ENCODE data around the gene CADM2.

Gene CADM2

DNA sequence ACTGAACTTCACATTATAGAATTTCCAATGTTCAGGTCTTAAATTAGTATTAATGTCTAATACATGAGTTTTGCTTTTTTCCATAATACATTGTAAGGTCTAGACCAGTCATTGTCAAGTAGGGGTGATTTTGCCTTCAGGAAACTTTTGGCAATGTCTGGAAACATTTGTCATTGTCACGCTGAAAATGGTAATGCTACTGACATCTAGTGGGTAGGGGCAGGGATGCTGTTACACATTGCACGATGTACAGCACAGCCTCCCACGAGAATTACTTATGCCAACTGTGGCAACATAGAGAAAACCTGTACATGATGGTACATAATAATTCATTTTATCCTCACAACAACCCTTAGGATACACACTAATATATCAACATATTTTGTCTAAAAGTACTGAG, 384.1 kb downstream of the CADM2 start:
- no peak for DNase-seq

DNA sequence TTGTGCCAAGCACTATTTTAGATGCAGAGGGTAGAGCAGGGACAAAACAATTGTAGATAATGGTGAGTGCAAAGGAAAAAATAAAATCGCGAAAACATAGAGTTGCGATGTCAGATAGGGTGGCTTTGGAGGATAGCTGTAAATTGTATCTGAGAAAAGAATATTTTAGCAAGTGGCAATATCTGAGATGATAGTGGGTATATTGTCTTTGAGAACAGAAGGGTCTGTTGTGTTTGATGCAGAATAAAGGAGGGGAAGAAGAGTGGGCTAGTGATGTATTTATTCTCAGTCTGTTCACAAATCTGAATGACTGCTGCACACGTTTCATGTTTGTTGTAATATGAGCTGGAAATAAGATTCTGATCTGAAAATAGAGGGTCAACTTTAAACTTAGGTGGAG, 396.8 kb downstream of the CADM2 start:
- DNase-seq: no peak

DNA sequence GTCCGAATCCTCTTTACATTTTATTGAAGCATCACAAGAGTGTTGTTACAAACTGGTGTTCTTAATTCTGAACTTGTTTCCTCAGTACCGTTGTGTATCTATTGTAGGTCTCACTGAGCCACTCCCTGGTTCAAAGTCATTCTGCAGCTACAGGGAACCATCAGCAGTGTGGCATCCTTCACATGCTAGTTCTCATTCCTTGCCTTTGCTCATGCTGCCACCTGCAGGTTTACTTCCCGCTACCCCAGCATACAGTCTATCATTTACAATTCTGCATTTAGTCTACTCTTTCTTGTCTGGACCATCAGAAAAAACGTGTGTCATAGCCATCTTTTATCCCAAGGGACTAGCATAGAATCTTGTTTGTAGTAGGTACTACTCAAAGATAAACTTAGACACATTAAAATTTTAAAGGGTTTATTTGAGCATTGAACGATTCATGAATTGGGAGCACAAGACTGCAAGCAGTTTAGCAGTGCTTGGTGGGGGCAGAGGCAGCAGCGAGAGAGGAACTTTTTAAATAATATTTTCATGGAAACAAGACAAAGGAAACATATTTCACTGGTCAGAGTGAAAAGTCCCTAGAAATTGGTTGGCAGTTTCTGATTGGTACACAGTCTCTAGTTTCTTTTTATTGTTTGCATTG, 402.1 kb downstream of the CADM2 start:
- no peak for DNase-seq

DNA sequence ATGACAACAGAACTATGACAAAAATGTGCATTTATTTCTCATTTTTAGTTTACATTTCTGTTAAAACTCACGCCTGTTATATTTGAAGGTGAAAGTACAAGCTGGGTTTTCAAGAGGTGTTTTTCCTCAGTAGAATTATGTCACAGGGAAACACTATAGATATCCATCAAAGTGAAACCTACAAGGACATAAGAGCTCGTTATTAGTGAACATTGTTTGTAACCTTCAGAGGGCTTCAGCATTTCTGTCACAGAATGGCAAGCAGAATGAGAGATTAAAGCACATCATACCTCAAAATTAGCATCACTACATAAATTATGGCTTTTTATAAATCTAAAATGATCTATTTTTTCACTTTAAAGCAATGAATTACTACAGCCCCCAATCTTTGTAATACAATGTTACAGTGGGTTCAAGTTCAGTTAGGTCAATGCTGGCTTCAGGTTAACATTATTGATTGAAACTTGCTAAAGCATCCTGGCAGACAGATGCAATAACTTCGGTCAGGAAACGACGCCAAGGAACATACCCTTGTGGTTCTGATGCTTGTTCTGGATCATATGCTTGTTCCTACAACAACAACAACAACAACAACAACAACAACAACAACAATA, 405.6 kb downstream of the CADM2 start:
- no peak for DNase-seq

DNA sequence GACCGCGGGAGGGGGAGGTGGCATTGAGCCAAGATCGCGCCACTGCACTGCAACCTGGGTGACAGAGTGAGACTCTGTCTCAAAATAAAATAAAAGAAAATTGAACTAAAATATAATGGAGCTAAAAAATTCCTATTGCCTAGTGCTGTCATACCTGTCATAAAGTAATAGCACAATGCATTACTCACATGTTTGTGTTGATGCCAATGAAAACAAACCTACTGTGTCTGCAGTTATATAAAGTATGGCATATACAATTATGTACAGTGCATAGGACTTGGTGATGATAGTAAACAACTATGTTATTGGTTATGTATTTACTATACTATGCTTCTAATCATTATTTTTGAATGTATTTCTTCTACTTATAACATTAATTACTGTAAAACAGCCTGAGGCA, 411.6 kb downstream of the CADM2 start:
- no peak for DNase-seq

DNA sequence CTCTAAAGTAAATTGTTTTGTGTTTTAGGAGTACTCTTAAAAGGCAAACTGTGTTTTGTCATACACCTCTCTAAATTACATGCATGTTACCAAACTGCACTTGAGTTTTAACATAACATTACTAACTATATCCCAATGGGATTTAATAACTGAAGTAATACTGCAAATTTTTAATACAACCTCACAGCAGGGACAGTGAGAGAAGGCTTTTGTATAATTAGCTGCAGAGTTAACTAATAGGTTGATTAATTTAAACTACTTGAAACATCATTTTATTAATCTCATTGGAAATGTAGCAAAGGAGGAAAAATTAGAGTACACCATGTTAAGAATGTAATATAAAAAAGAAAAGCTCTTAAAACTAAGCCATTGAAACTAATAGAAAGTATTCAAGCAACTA, 417.3 kb downstream of the CADM2 start:
- DNase-seq: no peak

DNA sequence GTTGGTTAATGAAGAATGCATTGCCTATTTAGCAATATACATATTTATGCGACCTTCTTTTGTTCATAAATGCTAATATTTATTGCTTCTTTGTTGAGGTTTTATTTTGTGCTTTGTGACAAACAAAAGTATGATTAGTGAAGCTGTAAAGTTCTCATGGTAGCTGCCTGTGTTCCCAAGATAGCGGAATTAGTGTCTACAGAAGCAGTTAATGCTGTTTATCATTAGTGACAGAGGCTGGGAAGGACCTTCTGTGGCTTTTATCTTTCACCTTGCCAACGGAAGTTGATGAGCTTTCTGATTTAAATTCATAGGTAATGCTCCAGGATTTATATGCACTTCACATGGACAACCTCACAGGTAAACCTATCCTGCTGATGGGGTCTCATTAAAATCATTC, 418.3 kb downstream of the CADM2 start:
- DNase-seq: no peak

DNA sequence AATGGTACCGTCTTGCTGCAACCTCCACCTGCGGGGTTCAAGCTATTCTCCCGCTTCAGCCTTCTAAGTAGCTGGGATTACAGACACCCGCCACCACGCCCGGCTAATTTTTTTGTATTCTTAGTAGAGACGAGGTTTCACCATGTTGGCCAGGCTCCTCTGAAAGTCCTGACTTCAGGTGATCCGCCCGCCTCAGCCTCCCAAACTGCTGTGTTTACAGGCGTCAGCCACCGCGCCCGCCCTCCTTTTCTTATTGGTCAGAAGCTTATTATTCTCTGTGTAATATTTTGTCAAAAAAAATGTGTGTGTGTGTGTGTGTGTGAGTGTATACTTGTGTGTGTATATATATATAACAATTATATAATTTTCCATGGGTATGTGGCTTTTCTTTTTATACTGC, 425.6 kb downstream of the CADM2 start:
- DNase-seq: no peak

DNA sequence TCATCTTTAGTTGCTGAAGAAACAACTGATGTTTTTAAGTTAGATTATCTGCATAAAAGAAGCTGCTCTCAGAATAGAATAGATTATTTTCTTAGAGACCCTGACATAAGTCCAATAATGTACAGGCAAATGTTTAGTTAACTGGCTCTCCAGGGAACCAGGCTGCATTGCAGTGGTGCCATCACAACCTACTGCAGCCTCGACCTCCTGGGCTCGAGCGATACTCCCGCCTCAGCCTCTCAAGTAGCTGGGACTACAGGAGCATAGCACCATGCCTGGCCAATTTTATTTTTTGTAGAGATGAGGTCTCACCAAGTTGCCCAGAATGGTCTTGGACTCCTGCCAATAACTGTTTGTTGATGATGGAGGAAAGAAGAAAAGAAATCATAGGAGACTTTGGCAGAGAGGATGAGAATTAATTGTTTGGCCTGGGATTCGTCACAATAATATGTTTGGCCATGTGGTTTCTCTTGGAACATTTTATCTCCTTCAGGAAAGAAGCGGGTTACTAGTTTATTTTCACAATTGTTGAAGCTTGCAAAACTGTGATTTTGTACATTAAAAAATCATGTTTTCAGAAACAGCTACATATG, 429.2 kb downstream of the CADM2 start:
- no peak for DNase-seq

DNA sequence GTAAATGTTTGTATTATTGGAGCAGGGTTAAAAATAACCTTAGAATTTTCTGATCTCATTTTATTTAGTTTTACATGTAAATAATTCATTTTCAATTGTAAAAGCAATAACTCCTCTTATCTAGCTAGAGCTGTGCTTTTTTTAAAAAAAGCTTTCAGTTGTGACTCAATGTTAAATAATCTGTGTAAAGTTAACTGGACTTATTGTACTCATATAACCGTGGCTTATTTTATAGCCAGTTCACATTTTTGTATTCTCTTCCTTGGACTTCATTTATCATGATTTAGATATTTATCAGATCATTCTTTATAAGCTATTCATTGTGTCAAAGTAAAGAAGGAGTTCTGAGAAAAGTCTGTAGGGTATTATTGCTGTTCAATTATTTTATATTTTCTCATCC, 435.6 kb downstream of the CADM2 start:
- no peak for DNase-seq

DNA sequence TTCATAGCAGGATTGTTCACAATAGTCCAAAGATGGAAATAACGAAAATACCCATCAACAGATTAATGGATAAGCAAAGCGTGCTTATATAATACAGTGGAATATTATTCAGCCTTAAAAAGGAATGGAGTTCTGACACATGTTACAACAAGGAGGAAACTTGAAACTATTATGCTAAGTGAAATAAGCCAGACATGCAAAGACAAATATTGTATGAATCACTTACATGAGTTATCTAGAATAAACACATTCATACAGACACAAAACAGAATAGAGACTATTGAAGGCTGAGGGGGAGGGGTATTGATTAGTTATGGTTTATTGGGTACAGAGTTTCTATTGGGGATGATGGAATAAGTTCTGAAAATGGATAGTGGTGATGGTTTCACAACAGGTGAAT, 438.6 kb downstream of the CADM2 start:
- DNase-seq: no peak

DNA sequence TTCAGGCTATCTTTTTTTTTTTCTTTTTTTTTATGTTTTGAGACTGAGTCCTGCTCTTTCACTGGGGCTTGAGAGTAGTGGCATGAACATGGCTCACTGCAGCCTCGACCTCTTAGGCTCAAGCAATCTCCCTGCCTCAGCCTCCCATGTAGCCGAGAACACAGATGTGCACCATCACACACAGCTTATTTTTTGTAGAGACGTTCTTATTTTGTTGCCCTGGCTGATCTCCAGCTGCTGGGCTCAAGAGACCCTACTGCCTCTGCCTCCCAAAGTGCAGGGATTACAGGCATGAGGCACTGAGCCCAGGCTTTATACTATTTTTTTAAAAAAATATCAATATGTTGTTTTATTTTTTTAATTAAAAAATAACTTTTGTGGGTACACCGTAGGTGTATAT, 467.3 kb downstream of the CADM2 start:
- no peak for DNase-seq

DNA sequence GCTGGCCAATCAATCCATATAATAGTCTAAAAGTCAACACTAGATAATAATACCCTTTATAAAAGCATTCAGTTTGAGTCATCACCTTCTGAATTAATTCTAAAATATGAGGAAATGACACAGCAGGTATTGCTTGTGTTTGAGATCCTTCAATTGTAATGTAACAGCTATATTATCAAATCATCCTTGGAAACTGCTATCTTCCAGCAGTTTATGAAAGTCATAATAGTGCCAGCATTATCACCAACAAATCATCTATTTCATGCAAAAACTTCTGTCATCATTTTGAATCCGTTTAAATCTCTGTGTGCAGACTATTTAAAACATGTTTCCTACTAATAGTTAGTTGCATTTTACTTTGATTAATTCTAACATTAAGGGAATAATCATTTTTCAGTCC, 468.7 kb downstream of the CADM2 start:
- no peak for DNase-seq

DNA sequence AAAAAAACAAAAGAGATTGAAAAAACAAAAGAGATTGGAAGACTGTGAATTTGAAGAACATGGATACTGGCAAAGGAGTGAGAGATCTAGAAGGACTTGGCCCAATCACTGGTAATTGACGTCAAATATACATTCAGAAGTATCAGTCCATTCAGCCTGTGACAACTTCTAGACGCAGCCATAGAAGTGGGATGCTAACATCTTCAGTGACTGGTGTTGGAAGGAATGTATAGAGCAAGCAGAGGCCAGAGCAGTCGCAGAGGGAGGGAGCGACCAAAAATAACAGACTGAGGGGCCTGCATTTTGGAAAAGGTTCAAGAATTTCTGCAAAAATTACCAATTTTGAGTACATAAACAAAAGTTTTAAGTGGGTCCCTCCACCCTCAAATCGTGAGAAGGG, 473.3 kb downstream of the CADM2 start:
- DNase-seq: no peak

DNA sequence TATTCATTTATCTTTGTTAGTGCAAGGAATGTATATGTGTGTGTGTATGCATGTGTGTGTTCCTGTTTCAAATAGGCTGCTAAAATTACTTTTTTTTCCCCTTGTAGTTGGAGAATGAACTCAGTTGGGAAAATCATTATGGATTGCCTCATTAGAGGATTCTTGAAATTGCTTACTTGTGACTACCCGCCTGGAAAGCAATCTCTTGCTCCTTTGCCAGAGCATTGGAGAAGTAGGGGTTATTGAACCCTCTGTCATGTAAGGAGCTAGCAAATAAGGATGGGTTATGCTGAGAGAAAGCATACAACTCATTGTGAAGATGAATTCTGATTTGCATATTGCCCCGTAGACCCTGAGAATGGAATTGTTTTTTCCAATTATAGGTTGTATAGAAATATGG, 474.5 kb downstream of the CADM2 start:
- no peak for DNase-seq

DNA sequence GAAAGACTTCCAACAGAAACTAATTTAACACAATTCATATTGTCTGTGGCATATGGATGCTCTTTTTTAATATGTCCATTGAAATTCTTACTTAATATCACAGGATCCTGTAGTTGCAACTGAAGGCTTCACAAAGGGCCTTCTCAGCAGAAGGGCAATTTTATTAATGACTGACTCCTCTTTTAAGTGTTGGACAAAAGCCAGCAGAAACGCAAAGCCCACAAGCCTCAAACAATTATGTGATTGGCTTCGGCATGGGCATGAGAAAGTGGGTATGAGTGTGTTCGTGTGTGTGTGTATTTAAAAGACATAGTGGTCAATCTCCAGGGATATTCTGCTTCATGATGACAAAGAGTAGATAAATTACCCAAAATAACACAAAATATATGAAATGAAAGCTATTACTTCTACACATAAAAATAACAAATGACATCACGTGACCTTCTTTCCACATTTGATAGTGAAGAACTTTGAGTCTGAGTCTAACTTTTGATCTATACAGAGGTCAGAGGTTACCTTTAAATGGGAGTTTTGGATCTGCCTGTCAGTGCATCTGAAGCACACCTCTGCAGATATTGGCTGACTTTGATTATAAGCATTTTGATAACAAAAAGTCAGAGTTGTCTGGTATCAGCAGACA, 496.9 kb downstream of the CADM2 start:
- no peak for DNase-seq

DNA sequence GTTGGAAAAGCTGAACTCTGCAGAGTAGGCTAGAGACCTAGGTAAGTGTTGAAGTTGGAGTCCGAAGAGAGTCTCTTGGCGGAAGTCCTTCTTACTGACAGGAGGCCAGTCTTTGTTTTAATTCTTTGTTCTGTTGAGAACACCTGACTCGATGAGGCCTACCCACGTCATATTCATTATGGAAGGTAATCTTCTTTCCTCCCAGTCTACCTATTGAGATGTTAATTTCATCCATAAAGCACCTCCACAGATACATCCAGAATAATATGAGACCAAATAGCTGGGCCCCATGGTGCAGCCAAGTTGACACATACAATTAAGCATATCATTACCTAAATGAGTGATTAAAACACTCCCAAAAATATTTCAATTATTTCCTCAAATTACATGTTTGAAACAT, 515.5 kb downstream of the CADM2 start:
- no peak for DNase-seq

DNA sequence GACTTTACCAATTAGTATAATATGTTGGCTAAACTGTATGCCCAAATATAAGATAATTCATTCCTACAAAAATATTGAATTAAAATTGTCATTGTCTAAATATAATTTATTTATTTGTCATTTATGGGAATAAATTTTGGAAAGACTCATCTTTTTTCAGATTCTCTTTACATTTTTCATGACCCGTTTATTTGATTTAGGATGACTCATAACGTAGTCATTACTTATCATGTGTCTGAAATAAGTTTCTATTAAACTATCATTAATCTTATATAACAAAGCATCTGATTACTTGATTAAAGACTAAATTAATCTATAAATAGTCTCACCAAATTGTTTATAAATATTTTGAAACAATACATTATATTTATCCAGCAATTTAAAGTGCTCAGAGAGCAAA, 516.6 kb downstream of the CADM2 start:
- DNase-seq: no peak

DNA sequence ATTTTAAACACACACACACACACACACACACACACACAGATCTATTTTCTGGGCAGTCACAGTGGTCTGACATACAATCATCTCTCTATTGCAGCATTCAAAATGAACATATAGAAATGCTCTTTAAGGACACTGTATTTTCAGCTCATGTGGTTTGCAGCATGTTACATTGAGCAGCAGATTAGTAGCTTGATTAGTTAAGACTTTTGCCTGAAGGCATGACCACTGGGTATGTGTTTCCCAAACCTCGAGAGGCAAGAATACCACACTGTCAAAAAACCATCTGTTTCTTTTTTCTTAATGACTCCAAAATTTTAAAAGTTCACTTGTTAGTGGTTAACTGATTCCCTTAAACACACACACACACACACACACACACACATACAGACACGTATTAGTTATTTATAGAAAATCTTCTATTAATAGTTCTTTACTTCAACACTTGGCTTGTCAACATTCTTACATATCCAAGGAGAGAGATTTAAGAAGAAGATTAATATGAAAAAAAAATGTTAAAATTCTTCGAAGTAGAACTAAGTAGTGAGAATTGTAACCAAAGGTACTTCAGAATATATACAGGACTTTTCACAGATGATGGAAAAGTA, 518.2 kb downstream of the CADM2 start:
- no peak for DNase-seq

DNA sequence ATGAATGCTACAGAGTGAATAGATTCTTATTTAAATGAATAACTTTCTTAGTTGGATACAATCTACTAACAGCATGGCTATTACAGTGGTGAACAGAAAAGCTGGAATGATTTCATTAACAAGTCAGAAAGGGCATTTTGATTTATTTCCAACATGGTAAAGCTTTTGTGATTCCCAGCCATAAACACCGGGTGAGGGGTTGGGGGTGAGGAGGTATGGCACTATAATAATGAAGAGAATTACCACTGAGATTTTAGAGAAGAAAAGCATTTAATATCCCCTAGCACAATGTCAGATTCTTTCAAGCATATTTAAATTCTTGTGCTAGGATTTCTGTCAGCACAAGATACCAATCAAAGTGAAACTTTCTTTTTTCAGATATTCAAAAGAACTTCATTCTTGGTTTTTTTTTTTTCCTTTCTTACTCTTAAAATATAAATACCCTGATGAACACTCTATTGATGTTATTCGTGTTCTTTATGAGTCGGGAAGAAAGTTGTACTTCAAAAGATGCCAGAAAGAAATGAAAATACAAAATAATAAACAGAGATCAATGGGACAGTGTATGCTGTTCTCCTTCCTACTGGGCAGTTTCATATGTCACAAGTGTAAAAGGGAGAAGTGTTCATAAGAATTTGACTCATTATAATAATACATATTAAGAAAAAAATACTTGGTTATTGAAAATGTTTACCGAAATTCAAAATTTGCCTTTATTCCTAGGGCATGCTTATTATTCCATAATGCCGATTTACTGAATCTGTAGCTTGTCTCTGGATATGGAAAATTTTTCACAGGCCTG, 522.8 kb downstream of the CADM2 start:
- no peak for DNase-seq

DNA sequence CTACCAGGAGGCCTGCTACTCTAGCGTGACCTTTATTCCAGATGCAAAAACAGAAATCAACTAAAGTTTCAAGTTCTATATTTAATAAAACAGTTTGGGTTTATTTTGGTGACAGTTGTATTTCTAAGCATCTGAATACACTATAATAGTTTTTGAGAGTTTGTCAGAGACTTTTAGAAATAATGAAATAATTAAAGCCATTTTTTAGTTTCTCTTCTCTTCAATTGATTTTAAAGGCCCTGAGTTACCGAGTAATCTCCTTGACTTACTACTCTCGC, 523.4 kb downstream of the CADM2 start:
- DNase-seq: no peak

DNA sequence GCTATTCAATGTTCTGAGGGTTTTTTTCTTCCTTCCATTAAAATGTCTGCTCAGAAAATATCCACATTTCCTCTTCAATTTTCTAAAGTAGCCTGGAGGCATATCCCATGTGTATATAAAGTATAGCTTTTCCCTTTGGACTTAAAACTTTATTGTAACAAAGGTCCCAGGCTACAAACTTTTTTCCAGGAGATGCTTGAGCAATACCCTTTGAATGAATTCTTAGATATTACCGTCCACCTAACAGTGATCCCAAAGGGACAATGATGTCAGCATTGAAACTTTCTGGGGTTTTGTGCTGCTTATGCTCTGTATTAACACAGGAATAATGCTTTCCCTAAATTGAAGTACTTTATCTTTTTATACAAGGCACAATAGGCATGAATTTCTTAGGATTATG, 525.2 kb downstream of the CADM2 start:
- no peak for DNase-seq

DNA sequence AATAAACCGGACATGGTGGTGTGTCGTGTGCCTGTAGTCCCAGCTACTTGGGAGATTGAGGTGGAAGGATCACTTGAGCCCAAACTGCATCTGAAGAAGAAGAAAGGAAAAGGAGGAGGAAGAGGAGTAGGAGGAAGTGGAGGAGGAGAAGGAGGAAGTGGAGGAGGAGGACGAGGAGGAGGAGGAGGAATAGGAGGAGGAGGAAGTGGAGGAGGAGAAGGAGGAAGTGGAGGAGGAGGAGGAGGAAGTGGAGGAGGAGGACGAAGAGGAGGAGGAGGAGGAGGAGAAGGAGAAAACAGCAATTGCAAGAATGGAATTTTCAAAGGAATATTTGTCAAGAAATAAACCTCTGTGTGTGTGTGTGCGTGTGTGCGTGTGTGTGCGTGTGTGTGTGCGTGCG, 528.6 kb downstream of the CADM2 start:
- no peak for DNase-seq

Measured in CD4-positive, alpha-beta T cell treated with Interleukin-12 subunit alpha and Interleukin-12 subunit beta, for 1 hour (primary cell).